WI38 (cell line): ENCODE results near the gene OSBP2.

ENCODE experiments used
- H3K4me3 ChIP-seq: 2 replicates; pipeline ENCODE4 v1.5.1; 2011; ENCODE audit warnings: low read depth, mild to moderate bottlenecking, control low read depth, low read length
- CTCF ChIP-seq: IDR thresholded peaks from 2 replicates; pipeline ENCODE4 v1.5.1; 2012; ENCODE audit warnings: low read depth, mild to moderate bottlenecking, control low read depth, low read length

The OSBP2 gene

GRCh38 chr22:30902496-30903357, 208.1 kb downstream of the OSBP2 start:
- H3K4me3 ChIP-seq = no peak overlapping the region

GRCh38 chr22:30903876-30904460, 209.3 kb downstream of the OSBP2 start:
- H3K4me3 ChIP-seq = no peak overlapping the region
- TF ChIP-seq CTCF = no peak

More at GRCh38 chr22:30902496-30903357, 208.1 kb downstream of the OSBP2 start:
- no peak for TF ChIP-seq CTCF

GRCh38 chr22:30905696-30906341, 211.1 kb downstream of the OSBP2 start:
- H3K4me3 ChIP-seq = no peak overlapping the region
- no peak for TF ChIP-seq CTCF

- H3K4me3 ChIP-seq = no peak overlapping the region
- no peak for TF ChIP-seq CTCF
These were observed 211.7 kb downstream of the OSBP2 start for GRCh38 chr22:30906411-30906810.

GRCh38 chr22:30906946-30907345, 212.3 kb downstream of the OSBP2 start:
- TF ChIP-seq CTCF = no peak
- no peak overlapping the region for H3K4me3 ChIP-seq

GRCh38 chr22:30908051-30908461, 213.4 kb downstream of the OSBP2 start:
- no peak for TF ChIP-seq CTCF
- no peak overlapping the region for H3K4me3 ChIP-seq

GRCh38 chr22:30909306-30909705, 214.6 kb downstream of the OSBP2 start:
- TF ChIP-seq CTCF = no peak
- H3K4me3 ChIP-seq = no peak overlapping the region
